ENCODE measurements around the gene MAP1A. TPM values are rescaled to one million over a fixed set of nuclear protein-coding genes. Genes with fewer than 3 reads are reported as not detected.
A peak's percentile ranks its signal among the peaks of the same experiment; 100 is the strongest.

Gene MAP1A
- polyA plus RNA-seq, 6 donors from 2014 or later = 0.03 to 0.29 (median 0.05) TPM; not detected in 3

- peak overlapping the region; percentile 94 to 99 (median 98) for H3K27ac Mint-ChIP-seq
- DNase-seq = no peak
- no peak for ATAC-seq (ENCODE audit: low read depth in 2 of 2)
- H3K4me1 Mint-ChIP-seq = peaks cover 19 to 25% (median 19%) of the 10 kb centered on the region in 3 donors
- peak overlapping the region; percentile 86 to 100 (median 96) for H3K4me3 Mint-ChIP-seq
- H3K27me3 Mint-ChIP-seq = no peaks in the 10 kb centered on the region
- no peaks in the 10 kb centered on the region for H3K9me3 Mint-ChIP-seq
- H3K36me3 Mint-ChIP-seq = peaks cover 0 to 8% of the 10 kb centered on the region in 2 donors
Measured at GRCh38 chr15:43493703-43494472, 23.5 kb upstream of the MAP1A start.

- H3K27ac Mint-ChIP-seq = no peak overlapping the region
- no peaks in the 10 kb centered on the region for H3K27me3 Mint-ChIP-seq
- DNase-seq = no peak
- H3K4me3 Mint-ChIP-seq = no peak overlapping the region
- ATAC-seq (ENCODE audit: low read depth in 2 of 2) = no peak
- H3K36me3 Mint-ChIP-seq = no peaks in the 10 kb centered on the region
- no peaks in the 10 kb centered on the region for H3K4me1 Mint-ChIP-seq
- no peaks in the 10 kb centered on the region for H3K9me3 Mint-ChIP-seq
Measured at GRCh38 chr15:43498990-43499389, 18.4 kb upstream of the MAP1A start.

GRCh38 chr15:43499635-43500034 lies 17.8 kb upstream of the MAP1A start:
- DNase-seq = no peak
- H3K36me3 Mint-ChIP-seq = no peaks in the 10 kb centered on the region
- no peak overlapping the region for H3K4me3 Mint-ChIP-seq
- H3K27ac Mint-ChIP-seq = no peak overlapping the region
- ATAC-seq (ENCODE audit: low read depth in 2 of 2) = no peak
- no peaks in the 10 kb centered on the region for H3K27me3 Mint-ChIP-seq
- H3K4me1 Mint-ChIP-seq = no peaks in the 10 kb centered on the region
- no peaks in the 10 kb centered on the region for H3K9me3 Mint-ChIP-seq

GRCh38 chr15:43505738-43506137 lies 11.7 kb upstream of the MAP1A start:
- ATAC-seq (ENCODE audit: low read depth in 2 of 2) (no peak), DNase-seq (no peak)
- Mint-ChIP-seq H3K9me3 (no peaks in the 10 kb centered on the region), H3K27me3 (no peaks in the 10 kb centered on the region), H3K4me3 (no peak overlapping the region), H3K27ac (peak overlapping the region in 1 of 6 donors; percentile 79), H3K4me1 (peaks cover 5 to 11% (median 7%) of the 10 kb centered on the region in 3 donors), H3K36me3 (no peaks in the 10 kb centered on the region)

GRCh38 chr15:43508421-43508820 lies 9.0 kb upstream of the MAP1A start:
- no peaks in the 10 kb centered on the region for H3K36me3 Mint-ChIP-seq
- H3K27me3 Mint-ChIP-seq = peaks cover 0 to 10% (median 9%) of the 10 kb centered on the region in 3 donors
- H3K27ac Mint-ChIP-seq = no peak overlapping the region
- H3K9me3 Mint-ChIP-seq = no peaks in the 10 kb centered on the region
- DNase-seq (no peak), ATAC-seq (ENCODE audit: low read depth in 2 of 2) (no peak)
- peak overlapping the region in 1 of 8 donors; percentile 44 for H3K4me3 Mint-ChIP-seq
- H3K4me1 Mint-ChIP-seq = peaks cover 11 to 21% (median 16%) of the 10 kb centered on the region in 3 donors

- H3K9me3 Mint-ChIP-seq = no peaks in the 10 kb centered on the region
- H3K4me3 Mint-ChIP-seq = peak overlapping the region in 4 of 8 donors; percentile 93 to 97 (median 95)
- H3K4me1 Mint-ChIP-seq = peaks cover 11 to 21% (median 16%) of the 10 kb centered on the region in 3 donors
- no peaks in the 10 kb centered on the region for H3K36me3 Mint-ChIP-seq
- no peak for ATAC-seq (ENCODE audit: low read depth in 2 of 2)
- DNase-seq = no peak
- H3K27ac Mint-ChIP-seq = peak overlapping the region in 2 of 6 donors; percentile 19 to 66
- H3K27me3 Mint-ChIP-seq = peaks cover 0 to 10% (median 9%) of the 10 kb centered on the region in 3 donors
Measured at GRCh38 chr15:43508991-43509659, 8.3 kb upstream of the MAP1A start.

- Mint-ChIP-seq H3K27me3 (peaks cover 5 to 10% (median 9%) of the 10 kb centered on the region in 3 donors), H3K4me1 (peaks cover 11 to 21% (median 16%) of the 10 kb centered on the region in 3 donors), H3K27ac (peak overlapping the region in 5 of 6 donors; percentile 66 to 96 (median 95)), H3K36me3 (no peaks in the 10 kb centered on the region), H3K9me3 (no peaks in the 10 kb centered on the region), H3K4me3 (peak overlapping the region in 7 of 8 donors; percentile 93 to 100 (median 96))
- ATAC-seq (ENCODE audit: low read depth in 2 of 2) (no peak), DNase-seq (no peak)
Measured at GRCh38 chr15:43509660-43510199, 7.7 kb upstream of the MAP1A start.

- peaks cover 11 to 21% (median 16%) of the 10 kb centered on the region in 3 donors for H3K4me1 Mint-ChIP-seq
- H3K27me3 Mint-ChIP-seq = peaks cover 7 to 10% (median 9%) of the 10 kb centered on the region in 3 donors
- no peaks in the 10 kb centered on the region for H3K36me3 Mint-ChIP-seq
- no peaks in the 10 kb centered on the region for H3K9me3 Mint-ChIP-seq
- peak overlapping the region; percentile 93 to 100 (median 96) for H3K4me3 Mint-ChIP-seq
- DNase-seq (peak; percentile 98), ATAC-seq (ENCODE audit: low read depth in 2 of 2) (peak; percentile 89 to 92)
- H3K27ac Mint-ChIP-seq = peak overlapping the region; percentile 95 to 99 (median 96)
Measured at GRCh38 chr15:43510200-43511011, 7.0 kb upstream of the MAP1A start.

- Mint-ChIP-seq H3K4me3 (peak overlapping the region; percentile 93 to 100 (median 96)), H3K4me1 (peaks cover 11 to 21% (median 16%) of the 10 kb centered on the region in 3 donors), H3K9me3 (no peaks in the 10 kb centered on the region), H3K27me3 (peaks cover 16 to 18% (median 17%) of the 10 kb centered on the region in 3 donors), H3K27ac (peak overlapping the region; percentile 62 to 97 (median 96)), H3K36me3 (no peaks in the 10 kb centered on the region)
- ATAC-seq (ENCODE audit: low read depth in 2 of 2) = no peak
- no peak for DNase-seq
Measured at GRCh38 chr15:43511012-43511885, 6.2 kb upstream of the MAP1A start.

- Mint-ChIP-seq H3K27ac (no peak overlapping the region), H3K36me3 (no peaks in the 10 kb centered on the region), H3K9me3 (no peaks in the 10 kb centered on the region), H3K4me1 (peaks cover 26 to 37% (median 34%) of the 10 kb centered on the region in 3 donors), H3K4me3 (peak overlapping the region in 1 of 8 donors; percentile 31), H3K27me3 (peaks cover 26 to 41% (median 33%) of the 10 kb centered on the region in 3 donors)
- ATAC-seq (ENCODE audit: low read depth in 2 of 2) (no peak), DNase-seq (no peak)
Measured at GRCh38 chr15:43513550-43513949, 3.9 kb upstream of the MAP1A start.

- peaks cover 33 to 44% (median 41%) of the 10 kb centered on the region in 3 donors for H3K4me1 Mint-ChIP-seq
- no peak overlapping the region for H3K27ac Mint-ChIP-seq
Measured at GRCh38 chr15:43514241-43515057, 3.0 kb upstream of the MAP1A start.

More at GRCh38 chr15:43514241-43515057, 3.0 kb upstream of the MAP1A start:
- Mint-ChIP-seq H3K4me3 (no peak overlapping the region), H3K9me3 (no peaks in the 10 kb centered on the region), H3K36me3 (no peaks in the 10 kb centered on the region), H3K27me3 (peaks cover 26 to 49% (median 33%) of the 10 kb centered on the region in 3 donors)
- no peak for ATAC-seq (ENCODE audit: low read depth in 2 of 2)
- peak; percentile 26 for DNase-seq

All from naive B cell (primary cell).